MCF 10A (cell line): ENCODE measurements around the gene MAGI3. TPM values are rescaled to one million over a fixed set of nuclear protein-coding genes. Genes with fewer than 3 reads are reported as not detected.

Experiments used
- BruUV-seq: library from RNA; stranded (reverse); fragments of 400-500 nt; replicated peaks from 2 replicates; lab custom pipeline; 2021; lab: Mats Ljungman, UMichigan
- CTCF ChIA-PET: fragments of 300-600 bp; sonication (Branson Sonifier 250); formaldehyde crosslinking; extraction: SDS; loops from one replicate; lab custom pipeline; 2021; ENCODE audit warnings: antibody characterized with exemption, inconsistent platforms; lab: Yijun Ruan, JAX
- POLR2A ChIA-PET: fragments of 300-600, 350-650 bp; sonication (Branson Sonifier 250); formaldehyde crosslinking; extraction: SDS; loops from one replicate; lab custom pipeline; 2020; ENCODE audit warnings: antibody characterized with exemption, inconsistent platforms; lab: Yijun Ruan, JAX
- DNase-seq: peaks from one replicate; pipeline ENCODE4 v3.0.0-alpha.2; 2018; ENCODE audit not compliant: unreplicated experiment
- H3K27ac Mint-ChIP-seq: one replicate; pipeline ENCODE4 v1.8.0; 2022; ENCODE audit warnings: mild to moderate bottlenecking, low read depth, mixed read lengths; ENCODE audit not compliant: unreplicated experiment
- H3K27me3 Mint-ChIP-seq: one replicate; pipeline ENCODE4 v1.8.0; 2022; ENCODE audit warnings: mixed read lengths; ENCODE audit not compliant: insufficient read depth, unreplicated experiment
- H3K36me3 Mint-ChIP-seq: one replicate; pipeline ENCODE4 v1.8.0; 2022; ENCODE audit warnings: mild to moderate bottlenecking, moderate library complexity, mixed read lengths; ENCODE audit not compliant: insufficient read depth, unreplicated experiment
- H3K4me1 Mint-ChIP-seq: one replicate; pipeline ENCODE4 v1.8.0; 2022; ENCODE audit warnings: mixed read lengths; ENCODE audit not compliant: insufficient read depth, unreplicated experiment
- H3K4me3 Mint-ChIP-seq: one replicate; pipeline ENCODE4 v1.8.0; 2022; ENCODE audit warnings: mild to moderate bottlenecking, moderate library complexity, mixed read lengths; ENCODE audit not compliant: unreplicated experiment
- H3K9me3 Mint-ChIP-seq: one replicate; pipeline ENCODE4 v1.8.0; 2022; ENCODE audit warnings: mixed read lengths; ENCODE audit not compliant: unreplicated experiment
- CTCF ChIP-seq: fragments of 200-600 bp; IDR thresholded peaks from one replicate; pipeline ENCODE4 v1.8.0; 2022; ENCODE audit warnings: antibody characterized with exemption, mild to moderate bottlenecking; ENCODE audit not compliant: unreplicated experiment
- intact Hi-C: fragments of 100-400 bp; cut with micrococcal nuclease; formaldehyde crosslinking; loops from 2 replicates; pipeline ENCODE4 v1.14.1; 2022
- total RNA-seq: library from RNA; stranded (reverse); gene quantifications from 2 replicates; pipeline ENCODE4 v1.2.3, GENCODE V29; 2022

Gene MAGI3
- total RNA-seq, 1 experiment from 2014 or later, result 14.3 TPM

- no peak overlapping the region for H3K4me3 Mint-ChIP-seq
- H3K4me1 Mint-ChIP-seq, result peaks cover 17% of the 10 kb centered on the region
- DNase-seq, result no peak
- H3K27me3 Mint-ChIP-seq, result no peaks in the 10 kb centered on the region
- CTCF ChIA-PET, result no interaction called here
- H3K36me3 Mint-ChIP-seq, result no peaks in the 10 kb centered on the region
- POLR2A ChIA-PET, result interaction anchor here (2.6 kb wide), 1 partner anchor 19 kb away, joined by 9 read pairs; no protein-coding TSS in a partner anchor
- peaks cover 17% of the 10 kb centered on the region for H3K9me3 Mint-ChIP-seq
- intact Hi-C loops, result no loop called here
- H3K27ac Mint-ChIP-seq, result no peak overlapping the region
- no peak for TF ChIP-seq CTCF
- BruUV-seq, result no TSS peak
Observed at GRCh38 chr1:113422315-113423068, 32.2 kb downstream of the MAGI3 start.

- no TSS peak for BruUV-seq
- intact Hi-C loops, result no loop called here
- no peak for TF ChIP-seq CTCF
- Mint-ChIP-seq H3K36me3 (no peaks in the 10 kb centered on the region), H3K27ac (no peak overlapping the region), H3K9me3 (peaks cover 17% of the 10 kb centered on the region), H3K4me1 (peaks cover 7% of the 10 kb centered on the region), H3K27me3 (no peaks in the 10 kb centered on the region), H3K4me3 (no peak overlapping the region)
- ChIA-PET CTCF (interaction anchor here (1.1 kb wide), 1 partner anchor 241 kb away, joined by 3 read pairs; no protein-coding TSS in a partner anchor), POLR2A (no interaction called here)
- DNase-seq, result no peak
Observed at GRCh38 chr1:113423826-113424225, 33.5 kb downstream of the MAGI3 start.

- Mint-ChIP-seq H3K4me3 (no peak overlapping the region), H3K4me1 (peaks cover 9% of the 10 kb centered on the region), H3K9me3 (peaks cover 8% of the 10 kb centered on the region), H3K27me3 (no peaks in the 10 kb centered on the region), H3K27ac (no peak overlapping the region), H3K36me3 (no peaks in the 10 kb centered on the region)
- CTCF ChIA-PET, result no interaction called here
- no peak for DNase-seq
- intact Hi-C loops, result no loop called here
- BruUV-seq, result no TSS peak
- POLR2A ChIA-PET, result interaction anchor here (1.3 kb wide), 1 partner anchor 33 kb away, joined by 4 read pairs; no protein-coding TSS in a partner anchor
- no peak for TF ChIP-seq CTCF
Observed at GRCh38 chr1:113429461-113430153, 39.3 kb downstream of the MAGI3 start.

- Mint-ChIP-seq H3K27me3 (no peaks in the 10 kb centered on the region), H3K27ac (no peak overlapping the region), H3K4me1 (peaks cover 16% of the 10 kb centered on the region), H3K36me3 (no peaks in the 10 kb centered on the region), H3K4me3 (no peak overlapping the region), H3K9me3 (no peaks in the 10 kb centered on the region)
- intact Hi-C loops, result no loop called here
- DNase-seq, result no peak
- no peak for TF ChIP-seq CTCF
- BruUV-seq, result no TSS peak
- ChIA-PET POLR2A (interaction anchor here (0.7 to 1.8 kb wide), 6 partner anchors 10 to 326 kb away, joined by 3 to 4 read pairs (median 4); partner anchors contain the start of gene PHTF1), CTCF (interaction anchor here (1.6 kb wide), 1 partner anchor 20 kb away, joined by 8 read pairs; no protein-coding TSS in a partner anchor)
Observed at GRCh38 chr1:113433184-113433583, 42.9 kb downstream of the MAGI3 start.
